ENCODE measurements around the gene SGPP2.

GRCh38 chr2:222465746-222466145, 41.4 kb downstream of the SGPP2 start:
- TF ChIP-seq CTCF (conservative IDR thresholded peaks at IDR 0.05; ENCODE audit: low read depth, low read length) = no peak
- TF ChIP-seq EZH2 (IDR thresholded peaks at IDR 0.05; ENCODE audit: low read length, unreplicated experiment) = no peak

Measured in PC-3 (cell line).